H1 (cell line): ENCODE data around the gene ADCY6. TPM values are rescaled to one million over a fixed set of nuclear protein-coding genes. Genes with fewer than 3 reads are reported as not detected.

Experiments used
- BRCA1 ChIP-seq: IDR thresholded peaks from 2 replicates; pipeline ENCODE4 v1.6.1; 2012; ENCODE audit warnings: low read depth, low read length, improper control_type of control experiment
- EGR1 ChIP-seq: IDR thresholded peaks from 2 replicates; pipeline ENCODE4 v1.6.1; 2011; ENCODE audit warnings: low read depth, low read length, borderline replicate concordance
- HDAC2 ChIP-seq, 2 experiments: fragments of 300-600 bp in 1 of 2; sonication (generic) in 1 of 2; IDR thresholded peaks; 2 replicates each; pipeline ENCODE4 v1.6.1; 2011 to 2012; ENCODE audit warnings: low read depth in 2 of 2, low read length in 2 of 2, mild to moderate bottlenecking in 2 of 2, moderate library complexity in 2 of 2, borderline replicate concordance in 1 of 2, inconsistent platforms in 1 of 2
- KDM4A ChIP-seq: IDR thresholded peaks from one replicate; pipeline ENCODE4 v1.7.1; 2012; ENCODE audit warnings: low read depth, mild to moderate bottlenecking, moderate library complexity, low read length, inconsistent platforms; ENCODE audit not compliant: severe bottlenecking
- RBBP5 ChIP-seq: IDR thresholded peaks from 2 replicates; pipeline ENCODE4 v1.7.1; 2012; ENCODE audit warnings: low read depth, mild to moderate bottlenecking, inconsistent platforms, low read length, moderate library complexity, borderline replicate concordance
- SIN3A ChIP-seq, 2 experiments: IDR thresholded peaks in 1 of 2; conservative IDR thresholded peaks in 1 of 2; 2 replicates each; pipeline ENCODE4 v1.6.1; 2011 to 2012; ENCODE audit warnings: low read length in 2 of 2, improper control_type of control experiment in 1 of 2, low read depth in 1 of 2, mild to moderate bottlenecking in 1 of 2
- SIRT6 ChIP-seq: IDR thresholded peaks from one replicate; pipeline ENCODE4 v1.7.1; 2012; ENCODE audit warnings: low read length, inconsistent platforms
- YY1 ChIP-seq: IDR thresholded peaks from 2 replicates; pipeline ENCODE4 v1.6.1; 2011; ENCODE audit warnings: low read depth, mild to moderate bottlenecking, low read length
- polyA plus RNA-seq, 7 experiments: library from polyadenylated mRNA; depleted of rRNA in 3 of 7; stranded (reverse) in 5 of 7; unstranded in 2 of 7; fragments of >200 nt in 5 of 7; fragments of 200-250 nt in 2 of 7; gene quantifications; 1 replicate in 5 of 7; 2 replicates in 1 of 7; 4 replicates in 1 of 7; pipeline versions ENCODE4 v1.2.1 to v1.2.3, GENCODE V29; 2011 to 2013; ENCODE audit warnings: missing spikeins in 2 of 7, mixed read lengths in 2 of 7
- total RNA-seq: library from RNA; stranded (reverse); fragmentation: NEBNext Ultra II Directional; extraction: Animal tissue kit (Norgen Biotek cat#: 25700); gene quantifications from 2 replicates; pipeline ENCODE4 v1.2.1, GENCODE V29; 2021

ADCY6 gene
- total and polyA plus RNA-seq, 2 of the 8 experiments (the other 6 are each of a cell fraction or from before 2014, with no cell fraction given), result 11.7 to 17.5 TPM

DNA sequence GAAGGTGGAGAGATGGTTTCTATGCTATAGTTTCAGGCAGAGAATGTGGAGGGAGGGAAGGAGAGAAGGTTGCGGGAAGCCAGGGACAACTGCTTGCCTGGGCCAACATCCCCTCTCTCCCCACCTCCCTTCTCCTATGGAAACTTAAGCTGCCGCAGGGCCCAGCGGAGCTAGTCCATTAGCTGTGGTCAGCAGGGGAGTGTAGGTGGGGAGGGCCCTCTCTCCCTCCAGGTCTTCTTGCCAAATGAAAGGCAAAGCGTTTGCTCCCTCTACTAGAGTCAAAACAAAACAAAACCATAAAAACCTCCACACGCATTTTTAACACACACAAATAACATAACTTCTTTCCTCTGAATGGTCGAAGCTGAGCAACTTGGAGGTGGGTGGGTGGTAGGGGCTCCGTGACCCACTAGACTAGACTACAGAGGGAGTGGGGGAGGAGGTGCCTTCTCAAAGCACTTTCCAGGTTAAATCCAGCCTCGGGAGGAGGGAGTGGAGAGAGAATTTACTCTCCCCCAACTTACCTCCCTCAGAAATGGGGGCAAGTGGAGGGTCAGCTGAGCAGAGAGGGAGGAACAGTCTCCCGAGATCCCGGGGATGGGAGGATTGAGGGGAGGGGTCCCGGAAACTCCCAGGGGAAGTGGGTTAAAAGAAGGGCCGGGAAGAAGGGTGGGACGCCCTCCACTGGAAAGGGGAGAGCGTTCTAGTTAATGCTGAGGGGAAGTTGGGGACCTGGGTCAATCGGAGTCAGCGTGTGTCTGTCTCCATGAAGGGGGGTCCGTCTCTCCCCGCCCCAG is 24.8 kb upstream of the ADCY6 start (continued):
- TF ChIP-seq SIRT6, result no peak
- peak; percentile 29 to 76; a peak in 1 of 4 replicates for TF ChIP-seq HDAC2 (IDR thresholded peaks at IDR 0.05; ENCODE audit: borderline replicate concordance in 1 of 2, low read depth in 2 of 2, low read length in 2 of 2)
- no peak for TF ChIP-seq BRCA1
- peak; percentile 83 for TF ChIP-seq EGR1
- TF ChIP-seq KDM4A, result peak; percentile 24
- peak; percentile 52; the same call in 1 of the 2 replicates for TF ChIP-seq YY1
- peak in 1 of 2 experiments; percentile 48; a peak in 2 of 4 replicates for TF ChIP-seq SIN3A (conservative IDR thresholded peaks at IDR 0.05 in 1 of 2, IDR thresholded peaks at IDR 0.05 in 1 of 2; ENCODE audit: low read depth in 1 of 2, low read length in 2 of 2)
- TF ChIP-seq RBBP5, result peak; percentile 47; the same call in 1 of the 2 replicates
